Stimulated activated CD4-positive, alpha-beta T cell treated with anti-CD3 and anti-CD28 coated beads, Interleukin-4, amount 100 ng/mL, for 48 hours (primary cell): ENCODE data around the gene DNAJB6.
"Not testable (repeated sequence)": the region's sequence is repeated elsewhere in the genome, so short reads cannot be mapped to it uniquely, and the experiment has no call there.

Experiments
- DNase-seq, 2 donors: peaks; one replicate each; pipeline ENCODE4 v3.0.0-alpha.2; 2020; ENCODE audit warnings: low read depth in 2 of 2

Gene DNAJB6

DNA sequence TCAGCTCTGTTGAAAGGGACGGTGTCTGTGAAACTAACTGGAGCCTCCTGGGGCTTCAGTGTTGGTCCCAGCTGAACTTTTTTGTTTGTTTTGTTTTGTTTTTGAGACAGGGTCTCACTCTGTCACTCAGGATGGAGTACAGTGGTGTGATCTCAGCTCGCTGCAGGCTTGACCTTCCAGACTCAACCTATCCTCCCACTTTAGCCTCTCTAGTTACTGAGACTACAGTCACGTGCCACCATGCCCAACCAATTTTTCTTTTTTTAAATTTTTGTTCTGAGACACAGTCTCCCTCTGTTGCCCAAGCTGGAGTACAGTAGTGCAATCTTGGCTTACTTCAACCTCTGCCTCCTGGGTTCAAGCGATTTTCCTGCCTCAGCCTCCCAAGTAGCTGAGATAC, 13.4 kb upstream of the DNAJB6 start:
- no peak for DNase-seq

DNA sequence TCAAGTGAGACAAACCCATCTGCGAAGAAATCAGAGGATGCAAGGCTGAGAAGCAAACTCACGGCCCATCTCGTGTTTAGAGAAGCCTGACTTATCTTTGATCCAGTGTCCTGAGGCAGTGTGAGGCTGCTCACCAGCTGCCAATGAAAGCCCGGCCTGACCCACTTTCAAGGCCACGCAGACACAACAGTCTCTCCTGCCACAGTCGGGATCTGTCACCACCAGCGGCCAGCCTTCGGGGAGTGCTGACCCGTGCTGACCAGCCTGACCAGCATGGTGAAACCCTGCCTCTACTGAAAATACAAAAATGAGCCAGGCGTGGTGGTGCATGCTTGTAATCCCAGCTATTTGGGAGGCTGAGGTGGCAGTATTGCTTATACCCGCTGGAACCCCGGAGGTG, 7.4 kb upstream of the DNAJB6 start:
- DNase-seq = no peak

DNA sequence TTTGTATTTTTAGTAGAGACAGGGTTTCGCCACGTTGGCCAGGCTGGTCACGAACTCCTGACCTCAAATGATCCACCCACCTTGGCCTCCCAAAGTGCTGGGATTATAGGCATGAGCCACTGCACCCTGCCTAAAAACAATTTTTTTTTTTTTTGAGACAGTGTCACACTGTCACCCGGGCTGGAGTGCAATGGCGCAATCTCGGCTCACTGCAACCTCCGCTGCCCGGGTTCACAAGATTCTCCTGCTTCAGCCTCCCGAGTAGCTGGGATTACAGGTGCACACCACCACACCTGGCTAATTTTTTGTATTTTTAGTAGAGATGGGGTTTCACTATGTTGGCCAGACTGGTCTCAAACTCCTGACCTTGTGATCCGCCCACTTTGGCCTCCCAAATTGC, 6.2 kb upstream of the DNAJB6 start:
- DNase-seq = not testable (repeated sequence)

DNA sequence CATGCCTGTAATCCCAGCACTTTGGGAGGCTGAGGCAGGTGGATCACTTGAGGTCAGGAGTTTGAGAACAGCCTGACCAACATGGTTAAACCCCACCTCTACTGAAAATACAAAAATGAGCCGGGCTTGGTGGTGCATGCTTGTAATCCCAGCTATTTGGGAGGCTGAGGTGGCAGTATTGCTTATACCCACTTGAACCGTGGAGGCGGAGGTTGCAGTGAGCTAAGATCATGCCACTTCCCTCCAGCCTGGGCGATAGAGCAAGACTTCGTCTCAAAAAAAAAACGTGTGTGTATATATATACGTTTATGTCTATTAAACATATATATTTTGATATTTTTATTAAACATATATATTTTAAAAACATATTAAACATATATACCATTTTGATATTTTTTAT, 5.8 kb upstream of the DNAJB6 start:
- DNase-seq = not testable (repeated sequence)

DNA sequence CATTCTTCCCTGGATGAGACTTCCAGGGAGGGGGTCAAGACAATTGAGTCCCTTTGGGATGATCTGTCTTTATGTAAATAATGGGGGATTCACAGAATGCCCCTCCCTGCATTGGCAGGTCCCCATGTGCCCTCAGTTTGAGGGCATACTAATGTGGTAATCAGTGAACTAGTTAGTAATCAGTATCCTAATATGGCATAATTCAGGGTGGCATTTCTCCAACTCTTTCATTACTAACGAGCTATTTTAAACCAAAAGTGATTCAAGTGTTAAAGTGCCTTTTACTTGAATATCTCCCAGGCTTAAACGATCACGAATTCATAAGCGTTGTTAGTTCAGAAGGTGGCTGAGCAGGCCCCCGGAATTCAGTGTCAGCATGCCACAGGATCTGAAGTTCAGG, 1.6 kb upstream of the DNAJB6 start:
- DNase-seq = no peak

DNA sequence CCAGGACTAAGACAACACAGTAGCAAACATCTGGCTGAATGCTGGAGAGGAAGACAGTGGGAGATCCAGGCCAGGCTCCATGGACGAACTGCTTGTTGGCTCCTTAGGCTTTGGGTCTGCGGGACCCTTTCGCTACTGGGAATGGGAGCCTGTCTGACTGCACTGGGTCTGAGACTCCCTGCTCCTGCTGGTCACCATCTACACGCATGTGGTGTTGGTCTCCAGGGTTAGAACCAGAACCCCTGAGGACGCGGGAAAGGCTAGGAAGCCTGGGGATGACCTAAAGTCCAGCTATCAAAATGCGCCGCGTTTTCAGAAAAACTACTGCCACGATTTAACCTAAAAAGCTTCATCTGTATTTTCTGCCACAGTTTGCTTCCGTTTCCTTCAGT, 817 bp upstream of the DNAJB6 start:
- no peak for DNase-seq

DNA sequence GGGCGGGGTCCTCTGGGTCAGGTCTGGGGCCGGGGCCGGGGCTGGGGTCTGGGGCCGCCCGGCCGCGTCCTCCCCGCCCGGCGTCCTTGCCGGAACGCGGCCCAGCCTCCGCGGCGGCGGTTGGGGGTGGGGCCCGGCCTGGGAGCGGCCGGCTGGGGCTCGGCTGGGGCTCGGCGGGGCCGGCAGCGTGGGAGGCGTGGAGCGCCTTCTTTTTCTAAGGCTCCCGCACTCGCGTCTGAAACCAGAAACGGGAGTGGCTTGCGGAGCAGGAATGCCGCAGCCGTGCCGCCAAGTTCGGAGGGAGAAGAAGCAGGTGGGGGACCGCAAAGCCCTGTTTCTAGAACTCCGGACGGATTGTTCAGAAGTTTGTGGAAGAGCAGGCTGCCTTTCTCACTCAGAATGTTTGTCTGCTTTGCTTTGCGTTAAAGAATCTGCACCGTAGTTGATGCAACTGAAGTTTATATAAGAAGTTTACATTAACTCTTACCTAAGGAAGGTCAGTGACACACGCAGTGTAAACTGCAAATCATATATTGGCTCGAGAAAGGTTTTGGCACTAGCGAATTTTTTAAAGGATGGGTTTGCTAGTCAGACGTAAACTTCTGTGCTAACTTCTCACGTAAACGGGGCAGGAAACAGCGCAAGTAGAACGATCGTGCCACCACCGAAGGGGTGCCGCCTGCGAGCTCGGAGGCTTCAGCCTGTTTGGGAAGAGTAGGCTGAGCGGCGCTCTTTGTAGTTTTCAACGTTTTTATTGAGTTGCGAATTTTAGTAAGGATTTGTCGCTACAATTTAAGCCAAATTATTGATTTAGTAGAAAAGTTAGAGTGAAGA, 729 bp downstream of the DNAJB6 start:
- DNase-seq = peak; percentile 63 to 69

DNA sequence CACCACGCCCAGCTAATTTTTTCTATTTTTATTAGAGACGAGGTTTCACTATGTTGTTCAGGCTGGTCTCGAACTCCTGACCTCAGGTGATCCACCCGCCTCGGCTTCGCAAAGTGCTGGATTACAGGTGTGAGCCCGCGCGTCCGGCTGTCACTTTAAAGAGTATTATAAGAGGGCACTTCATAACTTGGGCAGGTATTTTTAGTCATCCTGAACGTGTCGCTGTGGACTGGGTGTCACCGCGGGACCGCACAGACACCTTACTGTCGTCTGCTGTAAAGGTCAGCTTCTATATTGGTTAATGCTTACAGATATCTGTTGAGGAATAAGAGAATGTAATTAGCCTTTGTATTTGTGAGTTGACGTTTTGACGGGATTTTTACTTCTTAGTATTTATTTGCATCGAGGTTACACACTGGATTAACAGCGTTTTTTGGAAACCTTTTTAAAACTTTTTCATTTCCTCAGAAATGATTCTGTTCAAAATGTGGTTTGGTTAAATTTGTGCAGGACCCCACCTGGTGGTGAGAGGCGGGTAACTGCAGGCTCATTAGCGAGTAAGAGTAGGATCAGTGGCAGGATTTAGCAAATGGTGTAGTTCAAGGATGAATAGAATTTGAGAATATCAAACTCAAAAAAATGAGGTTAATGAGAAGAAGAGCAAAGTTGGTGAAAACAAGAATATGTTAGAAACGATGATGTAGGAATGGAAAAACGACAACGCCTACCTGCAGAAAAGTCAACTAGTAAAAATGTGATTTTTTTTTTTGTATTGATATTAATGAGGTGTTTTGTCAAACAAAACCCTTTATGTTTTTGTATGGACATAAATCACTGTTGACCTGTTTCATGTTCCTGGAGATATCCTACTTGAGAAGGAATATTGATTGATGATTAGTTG, 3.2 kb downstream of the DNAJB6 start:
- peak; percentile 52 to 58 for DNase-seq

DNA sequence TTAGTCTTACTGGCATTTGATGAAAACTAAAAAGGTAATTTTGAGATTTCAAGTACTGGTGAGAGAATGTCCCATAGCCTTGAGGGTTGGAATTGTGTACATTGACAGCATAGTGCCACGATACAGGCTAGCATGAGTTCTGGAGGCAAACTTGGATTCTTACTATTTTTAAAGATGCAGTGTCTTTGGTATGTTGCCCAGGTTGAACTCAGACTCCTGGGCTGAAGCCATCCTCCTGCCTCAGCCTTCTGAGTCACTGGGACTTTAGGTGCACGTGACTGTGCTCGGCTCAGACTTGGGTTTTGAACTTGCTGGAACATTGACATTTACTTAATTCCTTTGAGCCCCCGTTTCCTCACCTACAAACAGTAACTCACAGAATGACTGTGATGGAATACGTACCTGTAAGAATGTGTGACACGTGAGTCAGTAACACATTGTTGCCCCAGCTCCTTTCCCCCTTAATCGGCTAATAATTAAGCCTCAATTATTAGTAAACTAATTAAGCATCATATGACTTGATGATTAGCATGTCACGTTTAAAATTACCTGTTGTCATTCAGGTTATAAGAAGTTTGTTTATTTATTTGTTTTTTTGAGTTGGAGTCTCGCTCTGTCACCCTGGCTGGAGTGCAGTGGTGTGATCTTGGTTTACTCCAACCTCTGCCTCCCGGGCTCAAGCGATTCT, 10.6 kb downstream of the DNAJB6 start:
- no peak for DNase-seq

DNA sequence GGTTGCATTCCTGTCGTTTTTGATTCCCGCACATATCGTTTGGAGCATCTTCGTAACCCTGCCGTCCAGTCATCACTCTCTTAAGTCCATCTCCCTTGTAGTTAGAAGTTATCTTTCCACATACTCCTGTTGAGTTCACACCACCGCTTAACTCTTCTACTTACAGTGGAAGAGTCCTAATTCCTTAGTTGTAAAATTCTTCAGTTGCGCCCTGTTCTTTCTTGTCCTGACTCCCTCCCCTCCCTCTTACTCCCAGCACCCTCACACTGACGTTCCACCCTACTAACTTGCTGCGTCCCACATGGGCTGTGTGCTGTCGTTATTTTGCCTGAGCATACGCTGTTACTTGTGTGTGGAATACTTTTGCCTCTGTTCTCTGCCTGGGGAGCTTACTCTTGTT, 11.7 kb downstream of the DNAJB6 start:
- no peak for DNase-seq

DNA sequence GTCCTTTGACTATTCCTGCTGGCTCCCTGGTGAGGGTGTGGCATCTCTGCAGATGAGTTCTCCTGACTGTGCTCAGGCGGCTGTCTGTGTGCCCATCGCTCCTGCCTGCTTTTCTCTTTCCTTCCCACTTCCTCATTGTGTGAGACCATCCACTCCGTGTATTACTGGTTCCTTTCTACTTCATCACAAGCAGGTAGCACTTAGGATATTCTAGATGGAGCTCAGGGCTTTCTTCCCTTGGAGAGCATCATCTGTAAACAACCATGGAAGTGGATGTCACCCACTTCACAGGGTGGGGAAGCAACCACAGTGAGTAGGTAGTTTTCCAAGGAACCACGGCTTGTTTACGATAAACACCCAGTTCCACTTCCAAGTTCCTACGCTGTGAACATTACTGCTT, 15.7 kb downstream of the DNAJB6 start:
- DNase-seq = no peak

DNA sequence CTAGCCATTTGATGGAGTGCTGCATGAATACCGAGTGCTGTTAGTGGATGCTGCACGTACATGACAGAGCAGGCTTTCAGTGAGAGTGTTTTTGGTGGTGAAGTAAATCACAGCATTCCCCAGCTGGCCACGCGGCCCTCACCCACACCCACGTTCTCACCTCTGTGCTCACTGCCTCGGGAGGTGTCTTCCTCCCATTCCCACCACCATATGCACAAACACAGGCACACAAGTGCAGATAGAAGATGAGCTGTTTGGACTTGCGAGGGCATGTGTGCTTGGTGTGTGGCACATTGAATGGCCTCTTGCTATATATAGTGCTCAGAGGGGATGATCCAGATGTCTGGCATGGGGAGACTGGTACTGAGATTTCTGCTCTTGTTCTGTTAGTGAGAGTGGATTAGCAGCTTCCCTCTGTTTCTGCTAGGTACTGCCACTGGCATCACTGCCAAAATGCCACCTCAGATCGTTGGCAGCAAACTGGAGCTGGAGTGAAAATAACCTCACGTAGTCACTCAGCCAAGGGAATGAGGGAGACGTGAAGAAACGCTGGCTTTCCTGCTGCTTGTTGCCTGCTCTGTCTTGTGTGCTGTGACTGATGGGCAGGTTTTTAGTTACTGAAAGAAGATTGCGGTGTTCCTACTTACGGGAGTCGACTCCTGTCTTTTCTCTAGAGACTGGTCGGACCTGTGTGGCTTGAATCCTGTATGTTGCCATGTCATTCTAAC, 19.1 kb downstream of the DNAJB6 start:
- no peak for DNase-seq

DNA sequence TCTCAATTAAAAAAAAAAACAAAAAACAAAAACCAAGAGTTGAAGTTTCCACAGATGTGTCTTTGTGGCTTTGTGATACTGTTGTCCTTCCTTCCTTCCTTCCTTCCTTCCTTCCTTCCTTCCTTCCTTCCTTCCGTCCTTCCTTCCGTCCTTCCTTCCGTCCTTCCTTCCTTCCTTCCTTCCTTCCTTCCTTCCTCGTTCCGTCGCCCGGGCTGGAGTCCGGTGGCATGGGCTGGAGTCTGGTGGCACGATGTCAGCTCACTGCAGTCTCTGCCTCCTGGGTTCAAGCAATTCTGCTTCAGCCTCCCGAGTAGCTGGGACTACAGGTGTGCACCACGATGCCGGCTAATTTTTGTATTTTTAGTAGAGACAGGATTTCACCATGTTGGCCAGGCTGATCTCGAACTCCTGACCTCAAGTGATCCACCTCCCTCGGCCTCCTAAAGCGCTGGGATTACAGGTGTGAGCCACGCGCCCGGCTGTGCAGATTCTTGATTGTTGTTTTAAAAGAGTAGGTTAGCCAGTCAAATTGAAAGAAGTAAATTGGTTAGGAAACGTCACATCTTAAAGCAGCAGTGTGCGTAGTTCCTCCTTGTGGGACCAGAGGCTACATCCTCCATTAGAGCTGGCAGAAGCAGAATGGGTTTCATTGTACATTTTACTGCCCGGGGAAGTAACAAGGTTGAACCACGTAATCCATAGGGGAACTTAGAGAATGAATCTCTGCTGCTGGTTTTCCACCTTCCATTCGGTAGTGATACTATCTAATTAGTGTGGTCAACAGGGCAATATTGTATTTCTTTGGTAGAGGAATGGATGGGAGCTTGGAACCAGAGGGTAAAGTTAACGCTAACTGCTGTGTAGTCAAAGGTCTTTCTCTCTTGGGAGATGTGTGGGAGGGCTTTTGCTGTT, 20.6 kb downstream of the DNAJB6 start:
- DNase-seq = no peak

DNA sequence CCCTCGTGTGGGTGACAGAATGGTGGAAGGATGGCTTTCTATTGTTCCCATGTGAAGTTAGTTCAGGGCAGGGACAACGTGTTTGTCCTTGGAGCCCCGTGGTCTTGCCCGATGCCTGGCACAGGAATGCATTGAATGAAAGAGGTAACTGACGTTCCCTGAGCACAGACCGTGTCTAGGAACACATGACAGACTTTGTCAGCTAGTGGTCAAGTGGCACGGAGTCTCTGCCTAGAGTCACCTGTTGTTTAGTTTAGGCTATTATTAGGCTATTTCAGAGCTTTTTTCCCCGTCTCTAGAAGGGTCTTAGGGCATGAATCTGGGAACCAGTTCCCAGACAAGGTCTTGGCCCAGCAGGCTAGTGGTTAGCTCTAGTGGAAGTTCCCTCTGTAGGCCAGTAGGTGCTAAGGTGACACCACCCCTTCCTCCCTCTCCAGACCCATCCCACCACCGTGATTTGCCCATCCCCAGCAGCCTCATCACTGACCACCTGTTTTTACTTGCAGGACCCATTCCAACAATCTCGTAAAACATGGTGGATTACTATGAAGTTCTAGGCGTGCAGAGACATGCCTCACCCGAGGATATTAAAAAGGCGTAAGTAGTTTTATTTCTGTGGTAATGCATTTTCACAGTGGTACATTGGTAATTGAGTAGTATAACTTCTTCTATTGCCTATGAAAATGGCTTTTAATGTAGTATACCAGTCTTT, 21.4 kb downstream of the DNAJB6 start:
- DNase-seq = no peak

DNA sequence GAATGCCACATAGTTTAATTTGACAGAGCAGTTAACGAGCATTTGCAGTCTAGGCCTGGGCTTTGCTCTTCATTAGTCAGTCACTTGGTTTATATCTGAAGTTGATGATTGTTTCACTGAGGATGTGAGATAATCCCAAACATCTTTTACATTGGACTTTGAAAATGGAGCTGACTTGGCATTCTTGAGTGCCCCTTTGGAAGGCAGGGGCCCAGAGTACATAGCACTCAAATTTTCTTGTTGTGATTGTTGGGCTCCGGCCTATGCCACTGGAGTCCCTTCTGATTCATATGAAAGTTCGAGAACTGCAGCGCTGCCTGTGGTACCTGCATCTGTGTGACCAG, 21.9 kb downstream of the DNAJB6 start:
- DNase-seq = no peak

DNA sequence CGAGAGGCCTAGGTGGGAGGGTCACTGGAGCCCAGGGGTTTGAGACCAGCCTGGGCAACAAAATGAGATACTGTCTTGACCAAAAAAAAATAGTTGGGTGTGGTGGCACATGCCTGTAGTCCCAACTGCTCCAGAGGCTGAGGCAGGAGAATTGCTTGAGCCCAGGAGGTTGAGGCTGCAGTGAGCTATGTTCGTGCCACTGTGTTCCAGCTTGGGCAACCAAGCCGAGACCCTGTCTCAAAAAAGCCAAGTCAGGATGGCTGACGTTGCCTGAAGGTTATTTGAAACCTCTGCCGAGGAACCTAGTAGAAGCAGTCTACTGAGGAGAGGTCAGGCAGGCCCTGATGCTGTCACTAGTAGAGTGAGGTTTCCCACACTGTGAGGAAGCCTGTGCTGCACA, 22.8 kb downstream of the DNAJB6 start:
- no peak for DNase-seq

DNA sequence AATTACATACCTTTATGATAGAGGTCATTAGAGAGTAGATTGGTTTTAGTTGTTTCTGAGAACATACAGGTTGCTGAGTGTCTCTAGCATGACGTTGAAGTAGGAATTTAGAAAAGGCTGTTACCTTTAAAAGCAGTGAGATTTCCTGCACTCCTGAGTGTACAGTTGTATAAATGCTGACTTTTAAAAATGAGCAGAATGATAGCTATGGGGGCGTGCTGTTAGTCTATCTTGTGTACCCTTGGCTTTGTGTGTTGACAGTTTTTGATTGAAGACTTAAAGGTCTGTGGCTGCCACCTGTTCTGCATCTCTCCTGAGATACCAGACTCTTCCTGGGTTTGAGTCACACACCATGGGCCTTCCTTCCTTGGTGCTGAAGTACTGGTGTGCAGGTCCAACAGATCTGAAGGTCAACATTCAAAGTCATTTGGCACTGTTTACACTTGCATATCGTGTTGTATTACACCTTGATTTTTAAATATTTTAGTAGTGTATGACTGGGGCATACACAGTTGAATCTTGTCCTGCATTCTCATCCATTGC, 23.8 kb downstream of the DNAJB6 start:
- DNase-seq = no peak

DNA sequence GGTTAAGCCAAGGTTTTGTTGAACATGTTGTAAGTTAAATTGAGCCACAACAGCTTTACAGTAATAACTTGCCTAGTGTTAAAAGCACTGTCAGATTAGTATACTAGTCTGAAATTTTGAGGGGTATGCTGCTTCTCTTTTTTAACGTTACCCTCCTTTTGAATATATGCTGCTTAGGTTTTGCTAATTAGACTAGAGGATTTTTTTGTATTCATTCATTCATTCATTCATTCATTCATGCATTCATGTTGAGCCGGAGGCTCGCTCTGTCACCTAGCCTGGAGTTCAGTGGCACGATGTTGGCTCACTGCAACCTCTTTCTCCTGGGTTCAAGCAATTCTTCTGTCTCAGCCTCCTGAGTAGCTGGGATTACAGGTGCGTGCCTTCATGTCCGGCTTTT, 24.7 kb downstream of the DNAJB6 start:
- DNase-seq = no peak

DNA sequence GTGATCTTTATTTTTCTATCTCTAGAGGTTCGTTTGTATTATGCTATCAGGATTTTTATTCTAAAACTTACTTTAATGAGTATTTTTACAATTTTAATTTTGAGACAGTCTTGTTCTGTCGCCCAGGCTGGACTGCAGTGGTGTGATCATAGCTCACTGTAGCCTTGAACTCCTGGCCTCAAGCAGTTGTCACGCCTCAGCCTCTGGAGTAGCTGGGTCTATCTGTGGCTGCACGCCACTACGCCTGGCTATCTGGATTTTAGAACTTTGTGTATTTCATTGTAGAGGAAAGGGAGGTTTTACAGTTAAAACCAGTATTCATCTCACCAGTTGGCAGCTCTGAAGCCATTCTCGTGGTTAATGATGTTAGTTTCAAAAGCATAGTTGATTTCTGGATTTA, 25.9 kb downstream of the DNAJB6 start:
- DNase-seq = no peak

DNA sequence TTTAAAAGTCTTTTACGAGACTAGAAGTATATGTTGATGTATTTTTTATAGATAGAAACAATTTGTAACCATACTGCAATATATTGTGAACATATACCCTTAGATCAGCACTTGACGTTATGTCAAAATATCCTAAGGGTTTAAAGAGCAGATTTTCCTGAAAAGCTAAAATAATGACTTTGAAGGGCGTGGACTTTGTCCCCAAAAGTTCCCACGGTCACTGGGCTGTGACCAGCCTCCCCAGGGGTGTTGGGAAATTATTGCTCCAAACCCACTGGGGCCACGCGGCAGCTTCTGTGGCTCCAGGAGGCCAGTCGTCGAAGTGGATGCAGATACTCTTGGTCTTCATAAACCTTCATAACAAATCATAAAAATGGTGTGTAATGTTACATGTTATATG, 29.9 kb downstream of the DNAJB6 start:
- no peak for DNase-seq
